Stimulated activated CD8-positive, alpha-beta memory T cell treated with anti-CD3 and anti-CD28 coated beads, Interleukin-4, amount 100 ng/mL, for 4 hours (primary cell): ENCODE results near the gene ZNF385D.
"Not testable (repeated sequence)": the region's sequence is repeated elsewhere in the genome, so short reads cannot be mapped to it uniquely, and the experiment has no call there.

Source experiments
- DNase-seq, 2 donors: peaks; one replicate each; pipeline ENCODE4 v3.0.0-alpha.2; 2020; ENCODE audit warnings: low read depth in 2 of 2, low spot score in 1 of 2

Gene ZNF385D

DNA sequence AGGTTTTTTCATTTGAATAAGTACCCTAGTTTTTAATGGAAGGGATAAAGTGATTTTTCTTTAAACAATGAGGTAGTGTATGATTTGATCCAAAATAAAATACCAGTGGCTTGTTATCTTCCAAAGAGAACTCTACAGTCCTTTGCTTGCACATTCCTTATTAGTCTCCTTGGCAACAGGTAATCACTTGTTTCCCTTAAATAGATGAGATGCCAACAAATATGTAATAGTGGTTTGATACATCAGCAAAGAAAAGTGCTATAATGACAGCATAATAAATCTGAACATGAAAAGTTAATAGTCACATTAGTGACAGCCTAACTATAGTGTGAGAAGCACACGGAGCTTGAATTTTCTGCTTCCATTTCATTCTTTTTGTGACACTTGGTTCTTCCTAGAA lies 360.2 kb downstream of the ZNF385D start:
- no peak for DNase-seq

GRCh38 chr3:21390136-21390535 lies 360.9 kb downstream of the ZNF385D start:
- DNase-seq = no peak

DNA sequence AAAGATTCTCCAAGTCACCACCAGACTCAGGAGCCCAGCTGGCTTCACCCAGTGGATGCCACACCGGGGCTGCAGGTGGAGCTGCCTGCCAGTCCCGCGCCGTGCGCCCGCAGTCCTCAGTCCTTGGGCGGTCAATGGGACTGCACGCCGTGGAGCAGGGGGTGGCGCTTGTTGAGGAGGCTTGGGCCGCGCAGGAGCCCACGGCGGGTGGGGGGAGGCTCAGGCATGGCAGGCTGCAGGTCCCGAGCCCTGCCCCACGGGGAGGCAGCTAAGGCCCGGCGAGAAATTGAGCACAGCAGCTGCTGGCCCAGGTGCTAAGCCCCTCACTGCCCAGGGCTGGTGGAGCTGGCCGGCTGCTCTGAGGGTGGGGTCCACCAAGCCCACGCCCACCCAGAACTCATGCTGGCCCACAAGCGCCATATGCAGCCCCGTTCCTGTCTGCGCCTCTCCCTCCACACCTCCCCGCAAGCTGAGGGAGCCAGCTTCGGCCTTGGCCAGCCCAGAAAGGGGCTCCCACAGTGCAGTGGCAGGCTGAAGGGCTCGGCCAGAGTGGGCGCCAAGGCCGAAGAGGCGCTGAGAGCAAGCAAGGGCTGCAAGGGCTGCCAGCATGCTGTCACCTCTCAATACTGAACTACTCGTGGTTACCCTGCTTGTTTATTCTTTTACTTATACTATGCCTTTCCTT lies 363.7 kb downstream of the ZNF385D start:
- DNase-seq = not testable (repeated sequence)

DNA sequence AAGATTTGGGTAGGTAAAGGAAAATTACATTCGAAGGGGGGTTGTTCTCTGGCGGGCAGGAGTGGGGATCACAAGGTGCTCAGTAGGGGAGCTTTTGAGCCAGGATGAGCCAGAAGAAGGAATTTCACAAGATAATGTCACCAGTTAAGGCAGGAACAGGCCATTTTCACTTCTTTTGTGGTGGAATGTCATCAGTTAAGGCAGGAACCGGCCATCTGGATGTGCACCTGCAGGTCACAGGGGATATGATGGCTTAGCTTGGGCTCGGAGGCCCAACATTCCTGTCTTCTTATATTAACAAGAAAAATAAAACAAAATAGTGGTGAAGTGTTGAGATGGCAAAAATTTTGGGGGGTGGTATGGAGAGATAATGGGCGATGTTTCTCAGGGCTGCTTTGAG lies 373.0 kb downstream of the ZNF385D start:
- not testable (repeated sequence) for DNase-seq

GRCh38 chr3:21377071-21377769 lies 373.8 kb downstream of the ZNF385D start:
- no peak for DNase-seq

DNA sequence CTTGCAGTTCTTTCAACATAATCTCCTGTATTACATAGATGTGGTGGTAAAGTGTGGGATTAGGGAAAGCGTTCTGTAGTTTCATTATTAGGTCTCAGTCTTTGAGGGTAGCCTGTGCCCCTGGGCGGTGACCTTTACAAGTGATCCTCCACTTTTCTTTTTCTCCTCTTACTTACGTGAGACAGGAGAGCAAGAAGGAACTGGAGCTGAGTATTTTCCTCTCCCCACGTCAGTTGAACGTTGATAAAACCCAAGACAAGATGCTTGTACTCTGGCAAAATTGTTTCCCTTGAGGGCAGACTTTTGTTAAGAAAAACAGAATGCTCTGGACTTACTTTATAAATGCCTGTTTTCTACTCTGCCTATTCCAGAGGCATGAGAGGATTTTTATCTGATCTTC lies 378.7 kb downstream of the ZNF385D start:
- DNase-seq = no peak
